A549 treated with GW870086 at 1 μM for 4 hours (cell line): ENCODE measurements around the gene ETDB. TPM values are rescaled to one million over a fixed set of nuclear protein-coding genes. Genes with fewer than 3 reads are reported as not detected.

Experiments
- total RNA-seq: library from RNA; stranded (reverse); fragments of 200-300 nt; extraction: Qiagen RNA extraction; gene quantifications from 5 replicates; pipeline ENCODE4 v1.2.3, GENCODE V29; 2022; ENCODE audit warnings: low read depth

ETDB gene
- total RNA-seq, result not detected in 5 replicates

DNA sequence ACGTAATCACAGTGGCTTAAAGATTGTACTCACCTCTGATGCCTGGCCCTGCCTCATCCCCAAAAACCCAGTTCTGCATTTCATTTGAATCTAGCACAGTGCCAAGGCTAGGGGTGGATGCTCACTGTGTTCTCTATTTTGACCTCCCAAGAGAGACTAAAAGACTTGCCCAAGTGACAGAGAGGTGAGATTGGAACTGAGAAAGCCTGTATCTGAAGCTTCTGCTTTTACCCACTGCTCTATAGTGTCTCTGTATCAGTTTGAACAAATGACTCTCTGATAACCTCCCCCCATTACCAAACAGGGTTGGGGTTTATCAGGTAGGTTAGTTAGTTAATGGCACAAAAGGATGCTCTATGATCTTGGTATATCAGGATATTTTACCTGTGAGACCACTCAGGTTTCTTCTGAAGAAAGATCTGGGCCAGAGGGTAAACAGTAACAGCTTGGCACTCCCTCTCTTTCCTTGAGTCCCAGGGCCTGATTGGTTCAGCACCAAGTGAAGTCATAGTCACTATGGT lies at the start of gene ETDB:
TSS of gene ETDB (minus strand) at position 471 of the 521 bp plus-strand sequence. CDS start 1,265 bp downstream, outside the sequence.

Other genes with a start within 250 kb of the ETDB start
- gene MOSPD1, start 205.3 kb downstream of the ETDB start, total RNA-seq, result 15.6 to 21.4 TPM (median 18.5 TPM) in 5 replicates
- 0.10 to 0.19 TPM (median 0.15 TPM) in 5 replicates for gene SMIM10, start 129.5 kb downstream of the ETDB start, total RNA-seq
- gene RTL8B, start 98.0 kb downstream of the ETDB start, total RNA-seq, result 7.9 to 10.2 TPM (median 9.0 TPM) in 5 replicates
- 150 to 207 TPM (median 199 TPM) in 5 replicates for gene RTL8C, start 88.2 kb downstream of the ETDB start, total RNA-seq
- 162 to 184 TPM (median 176 TPM) in 5 replicates for gene RTL8A, start 68.4 kb downstream of the ETDB start, total RNA-seq
- 0.05 to 0.07 TPM (median 0.05 TPM) in 4 of 5 replicates, not detected in the other for gene SMIM10L2B, start 21.8 kb downstream of the ETDB start, total RNA-seq
- not detected in 5 replicates for gene CT55, start 50.9 kb upstream of the ETDB start, total RNA-seq
- gene ETDA, start 131.5 kb upstream of the ETDB start, total RNA-seq, result not detected in 5 replicates
- not detected in 5 replicates for gene ETDC, start 189.0 kb upstream of the ETDB start, total RNA-seq
- gene ZNF75D, start 223.6 kb upstream of the ETDB start, total RNA-seq, result 2.5 to 3.2 TPM (median 3.1 TPM) in 5 replicates
- 2.8 to 4.7 TPM (median 4.0 TPM) in 5 replicates for gene ZNF449, start 224.3 kb upstream of the ETDB start, total RNA-seq